GM23248 (cell line): ENCODE results near the gene NKAIN2. TPM values are rescaled to one million over a fixed set of nuclear protein-coding genes. Genes with fewer than 3 reads are reported as not detected.

Source experiments
- DNase-seq: peaks from one replicate; pipeline ENCODE4 v3.0.0-alpha.2; 2015
- H2AFZ ChIP-seq: fragments of 200-600 bp; sonication (generic); 2 replicates; pipeline ENCODE4 v1.6.1; 2016; ENCODE audit warnings: antibody characterized with exemption
- H3F3A ChIP-seq: fragments of 200-600 bp; sonication (generic); 2 replicates; pipeline ENCODE4 v1.6.1; 2016; ENCODE audit warnings: mild to moderate bottlenecking, antibody characterized with exemption, mixed run types; ENCODE audit not compliant: insufficient read depth
- H3K27ac ChIP-seq: fragments of 200-600 bp; sonication (generic); 2 replicates; pipeline ENCODE4 v1.5.1; 2016; ENCODE audit warnings: mild to moderate bottlenecking
- H3K27me3 ChIP-seq: fragments of 200-600 bp; sonication (generic); replicated peaks from 2 replicates; pipeline ENCODE4 v1.6.1; 2016; ENCODE audit warnings: mild to moderate bottlenecking; ENCODE audit not compliant: insufficient read depth
- H3K36me3 ChIP-seq: fragments of 200-600 bp; sonication (generic); 2 replicates; pipeline ENCODE4 v1.6.1; 2016; ENCODE audit warnings: low read depth, mild to moderate bottlenecking
- H3K4me1 ChIP-seq: fragments of 200-600 bp; sonication (generic); 2 replicates; pipeline ENCODE4 v1.6.1; 2016; ENCODE audit warnings: mild to moderate bottlenecking; ENCODE audit not compliant: insufficient read depth
- H3K4me2 ChIP-seq: fragments of 200-600 bp; sonication (generic); one replicate; pipeline ENCODE4 v1.6.1; 2016; ENCODE audit warnings: mild to moderate bottlenecking; ENCODE audit not compliant: unreplicated experiment
- H3K4me3 ChIP-seq: fragments of 200-600 bp; sonication (generic); 2 replicates; pipeline ENCODE4 v1.5.1; 2016; ENCODE audit warnings: mild to moderate bottlenecking
- H3K79me2 ChIP-seq: fragments of 200-600 bp; sonication (generic); 2 replicates; pipeline ENCODE4 v1.6.1; 2016; ENCODE audit warnings: mild to moderate bottlenecking; ENCODE audit not compliant: insufficient read depth
- H3K9ac ChIP-seq: fragments of 200-600 bp; sonication (generic); 2 replicates; pipeline ENCODE4 v1.6.1; 2016; ENCODE audit warnings: mild to moderate bottlenecking
- H3K9me2 ChIP-seq: fragments of 200-600 bp; sonication (generic); 2 replicates; pipeline ENCODE4 v1.6.1; 2016; ENCODE audit warnings: mixed run types, mild to moderate bottlenecking, moderate library complexity; ENCODE audit not compliant: insufficient read depth
- H3K9me3 ChIP-seq: fragments of 200-600 bp; sonication (generic); one replicate; pipeline ENCODE4 v1.6.1; 2017; ENCODE audit warnings: low read depth
- H4K20me1 ChIP-seq: fragments of 200-600 bp; sonication (generic); 2 replicates; pipeline ENCODE4 v1.6.0; 2016; ENCODE audit not compliant: insufficient read depth
- EZH2 ChIP-seq: fragments of 200-600 bp; sonication (generic); IDR thresholded peaks from 2 replicates; pipeline ENCODE4 v1.6.1; 2018; ENCODE audit warnings: antibody characterized with exemption, mild to moderate bottlenecking; ENCODE audit not compliant: insufficient read depth, poor library complexity, severe bottlenecking
- EZH2phosphoT487 ChIP-seq: fragments of 200-600 bp; sonication (generic); IDR thresholded peaks from 2 replicates; pipeline ENCODE4 v1.6.1; 2018; ENCODE audit warnings: antibody characterized with exemption, moderate library complexity, mild to moderate bottlenecking, low read depth; ENCODE audit not compliant: insufficient read depth
- WGBS, 2 experiments: methylation state at CpG; one replicate each; pipeline ENCODE4 v1.1.6; 2015 to 2017; ENCODE audit warnings: low lambda C conversion rate in 2 of 2, low coverage in 1 of 2; ENCODE audit errors: missing lambda C conversion rate in 2 of 2; 5-methylcytosine and 5-hydroxymethylcytosine counted together
- in situ Hi-C: fragments of 300-500 bp; cut with MboI; formaldehyde crosslinking; loops from 2 replicates; pipeline ENCODE4 v1.15.0; 2020
- polyA plus RNA-seq: library from polyadenylated mRNA; unstranded; fragments of >200 nt; fragmentation: Nextera tagmentation; extraction: Ambion mirVana; gene quantifications from 2 replicates; pipeline ENCODE4 v1.2.1, GENCODE V29; 2016
- total RNA-seq: library from RNA; depleted of rRNA; stranded (reverse); fragments of >200 nt; shearing (Covaris generic); gene quantifications from 2 replicates; pipeline ENCODE4 v1.2.3, GENCODE V29; 2014

The NKAIN2 gene
- total and polyA plus RNA-seq, 2 experiments from 2014 or later, result not detected

DNA sequence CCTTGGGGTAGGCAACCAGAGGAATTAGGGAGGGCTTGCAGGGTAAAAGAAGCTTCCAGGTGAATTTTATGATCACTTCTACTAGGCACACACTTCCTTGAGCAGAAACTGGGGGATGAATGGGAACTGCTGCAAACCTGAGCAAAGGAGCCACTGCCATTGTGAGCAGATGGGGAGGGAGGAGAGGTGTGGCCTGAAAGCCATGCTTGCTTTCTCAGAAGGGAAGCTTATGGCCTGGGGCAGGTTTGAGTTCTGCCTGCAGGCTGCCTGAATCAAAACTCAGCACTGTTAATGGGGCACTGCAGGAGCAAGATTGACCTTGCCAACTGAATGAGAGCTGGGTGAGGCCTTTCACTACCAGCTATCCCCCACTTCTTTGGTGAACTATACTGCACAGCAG is 328.1 kb downstream of the NKAIN2 start:
- no peaks in the 10 kb centered on the region for H3K36me3 ChIP-seq
- no peaks in the 10 kb centered on the region for H3K27me3 ChIP-seq
- H3K4me3 ChIP-seq, result no peak overlapping the region
- in situ Hi-C loops, result no loop called here
- H3K27ac ChIP-seq, result no peak overlapping the region
- H3K79me2 ChIP-seq, result no peaks in the 10 kb centered on the region
- no peaks in the 10 kb centered on the region for H3K9me3 ChIP-seq
- no peak overlapping the region for H3K9ac ChIP-seq
- H2AFZ ChIP-seq, result no peak overlapping the region
- no peaks in the 10 kb centered on the region for H3F3A ChIP-seq
- H3K9me2 ChIP-seq, result no peaks in the 10 kb centered on the region
- H4K20me1 ChIP-seq, result no peaks in the 10 kb centered on the region
- H3K4me1 ChIP-seq, result no peaks in the 10 kb centered on the region
- H3K4me2 ChIP-seq, result no peak overlapping the region
- TF ChIP-seq EZH2 (no peak), EZH2phosphoT487 (no peak)
- no peak for DNase-seq

DNA sequence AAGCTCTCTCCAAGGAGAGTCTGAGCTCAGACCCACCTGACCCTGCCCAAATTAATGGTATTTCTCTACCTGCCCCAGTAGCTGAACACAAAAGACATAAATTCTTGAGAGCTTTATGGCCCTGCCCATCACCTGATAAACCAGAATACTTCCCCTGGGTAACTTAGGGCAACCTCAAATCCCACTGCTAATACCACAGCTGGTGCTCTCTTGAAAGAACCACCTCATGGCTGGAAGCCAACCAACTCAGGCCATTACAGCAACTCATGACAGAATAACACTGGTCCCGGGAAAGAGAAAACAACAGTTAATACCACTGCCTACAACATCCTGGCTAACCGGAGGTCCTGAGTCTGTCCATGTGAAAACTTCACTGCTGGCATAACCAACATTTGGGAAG is 328.6 kb downstream of the NKAIN2 start:
- H3K9me2 ChIP-seq, result no peaks in the 10 kb centered on the region
- no peaks in the 10 kb centered on the region for H3K27me3 ChIP-seq
- no peak overlapping the region for H3K27ac ChIP-seq
- in situ Hi-C loops, result no loop called here
- H3K36me3 ChIP-seq, result no peaks in the 10 kb centered on the region
- no peak for TF ChIP-seq EZH2
- no peak for TF ChIP-seq EZH2phosphoT487
- no peak for DNase-seq
- no peak overlapping the region for H2AFZ ChIP-seq
- H3K4me1 ChIP-seq, result no peaks in the 10 kb centered on the region
- H3K4me2 ChIP-seq, result no peak overlapping the region
- H3F3A ChIP-seq, result no peaks in the 10 kb centered on the region
- H3K9me3 ChIP-seq, result no peaks in the 10 kb centered on the region
- no peak overlapping the region for H3K9ac ChIP-seq
- H3K79me2 ChIP-seq, result no peaks in the 10 kb centered on the region
- no peak overlapping the region for H3K4me3 ChIP-seq
- no peaks in the 10 kb centered on the region for H4K20me1 ChIP-seq
- 42 to 48% methylated on average over 2 of the region's 2 CpGs for WGBS, 2 experiments

DNA sequence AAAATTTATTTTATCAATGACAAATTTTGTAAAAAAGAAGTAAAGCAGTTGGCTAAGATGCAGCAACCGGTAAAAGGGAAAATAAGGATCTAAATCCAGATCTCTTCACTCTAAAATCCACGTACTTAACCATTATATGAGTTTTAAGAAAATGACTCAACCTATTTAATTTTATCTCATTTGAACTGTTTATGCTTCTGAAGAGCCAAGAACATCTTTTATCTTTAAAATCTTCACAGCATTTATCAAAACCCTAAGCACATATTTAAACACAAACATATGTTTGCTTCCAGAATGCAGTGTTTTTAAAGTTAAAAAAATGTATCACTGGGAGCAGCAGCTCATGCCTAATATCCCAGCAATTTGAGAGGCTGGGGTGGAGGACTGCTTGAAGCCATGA is 339.2 kb downstream of the NKAIN2 start:
- TF ChIP-seq EZH2phosphoT487 (no peak), EZH2 (no peak)
- Histone ChIP-seq H3K4me1 (no peaks in the 10 kb centered on the region), H3K36me3 (no peaks in the 10 kb centered on the region), H3K4me3 (no peak overlapping the region), H3K4me2 (no peak overlapping the region), H3K27me3 (no peaks in the 10 kb centered on the region), H3K9me3 (no peaks in the 10 kb centered on the region), H3K9me2 (no peaks in the 10 kb centered on the region), H2AFZ (no peak overlapping the region), H4K20me1 (no peaks in the 10 kb centered on the region), H3K27ac (no peak overlapping the region), H3F3A (no peaks in the 10 kb centered on the region), H3K79me2 (no peaks in the 10 kb centered on the region), H3K9ac (no peak overlapping the region)
- 10 to 13% methylated on average over 2 of the region's 2 CpGs for WGBS, 2 experiments
- DNase-seq, result no peak
- in situ Hi-C loops, result no loop called here

DNA sequence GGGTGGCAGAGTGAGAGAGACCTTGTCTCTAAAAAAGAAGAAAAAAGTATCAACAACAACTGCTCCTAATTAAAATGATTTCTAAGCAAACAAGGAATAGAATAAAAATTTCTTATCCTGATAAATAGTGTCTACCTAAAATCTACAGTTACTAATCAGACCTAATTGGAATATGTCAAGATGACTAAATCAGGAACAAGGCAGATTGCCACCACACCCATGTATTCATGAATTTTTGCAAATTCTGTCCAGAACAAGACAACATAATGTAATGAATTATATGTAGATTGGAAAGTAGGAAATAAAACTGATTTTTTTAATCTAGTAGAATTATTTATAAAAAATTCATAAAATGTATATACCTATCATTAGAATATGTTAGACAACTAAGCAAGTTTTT is 339.8 kb downstream of the NKAIN2 start:
- Histone ChIP-seq H3K27ac (no peak overlapping the region), H3K9ac (no peak overlapping the region), H3K9me3 (no peaks in the 10 kb centered on the region), H3K4me3 (no peak overlapping the region), H3K4me1 (no peaks in the 10 kb centered on the region), H3K36me3 (no peaks in the 10 kb centered on the region), H2AFZ (no peak overlapping the region), H4K20me1 (no peaks in the 10 kb centered on the region), H3K27me3 (no peaks in the 10 kb centered on the region), H3K9me2 (no peaks in the 10 kb centered on the region), H3K4me2 (no peak overlapping the region), H3F3A (no peaks in the 10 kb centered on the region), H3K79me2 (no peaks in the 10 kb centered on the region)
- in situ Hi-C loops, result no loop called here
- DNase-seq, result no peak
- no peak for TF ChIP-seq EZH2
- TF ChIP-seq EZH2phosphoT487, result no peak

DNA sequence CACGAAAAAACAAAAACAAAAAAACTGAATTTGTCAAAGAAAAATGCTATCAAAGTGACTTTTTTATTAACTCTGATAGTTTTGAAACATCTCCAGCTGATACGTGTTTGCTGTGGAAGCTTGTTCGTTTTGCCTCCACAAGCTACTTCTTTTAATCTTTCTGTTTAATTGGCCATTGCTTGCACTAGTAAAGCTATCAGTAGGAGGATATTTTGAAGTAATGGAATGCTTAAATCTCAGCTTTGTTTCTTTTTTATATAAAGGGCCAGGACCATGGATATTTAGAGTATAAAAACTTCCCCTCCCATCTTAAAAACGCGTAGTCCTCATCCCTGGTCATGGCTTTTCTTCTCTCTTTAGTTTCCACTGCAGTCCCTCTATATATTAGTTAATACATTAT is 344.0 kb downstream of the NKAIN2 start:
- Histone ChIP-seq H3K4me2 (no peak overlapping the region), H3K4me3 (no peak overlapping the region), H3K36me3 (no peaks in the 10 kb centered on the region), H3K79me2 (no peaks in the 10 kb centered on the region), H3K27ac (no peak overlapping the region), H3K9ac (no peak overlapping the region), H2AFZ (no peak overlapping the region), H3F3A (no peaks in the 10 kb centered on the region), H3K27me3 (no peaks in the 10 kb centered on the region), H3K9me2 (no peaks in the 10 kb centered on the region), H3K4me1 (no peaks in the 10 kb centered on the region), H4K20me1 (no peaks in the 10 kb centered on the region), H3K9me3 (no peaks in the 10 kb centered on the region)
- 6 to 9% methylated on average over 5 of the region's 5 CpGs for WGBS, 2 experiments
- no peak for DNase-seq
- in situ Hi-C loops, result no loop called here
- TF ChIP-seq EZH2 (no peak), EZH2phosphoT487 (no peak)
